Measurements from ENCODE around the gene RGS6.

- TF ChIP-seq CTCF (IDR thresholded peaks at IDR 0.05) (no peak), POLR2A (IDR thresholded peaks at IDR 0.05) (no peak)
These were observed 683.4 kb downstream of the RGS6 start for GRCh38 chr14:72615451-72616121.
